Type B pancreatic cell (in vitro differentiated cells): ENCODE results near the gene KDM5B. TPM values are rescaled to one million over a fixed set of nuclear protein-coding genes. Genes with fewer than 3 reads are reported as not detected.

ENCODE experiments used
- DNase-seq: peaks from one replicate; pipeline ENCODE4 v3.0.0; 2021; ENCODE audit warnings: mixed read lengths; ENCODE audit not compliant: unreplicated experiment; ENCODE audit errors: extremely low spot score
- H3K27ac Mint-ChIP-seq: 2 replicates; pipeline ENCODE4 v1.8.0; 2021; ENCODE audit warnings: mild to moderate bottlenecking, mixed read lengths
- H3K27me3 Mint-ChIP-seq: 2 replicates; pipeline ENCODE4 v1.8.0; 2021; ENCODE audit warnings: mixed read lengths
- H3K36me3 Mint-ChIP-seq: 2 replicates; pipeline ENCODE4 v1.8.0; 2021; ENCODE audit warnings: mixed read lengths
- H3K4me1 Mint-ChIP-seq: one replicate; pipeline ENCODE4 v1.8.0; 2021; ENCODE audit warnings: mixed read lengths; ENCODE audit not compliant: unreplicated experiment
- H3K4me3 Mint-ChIP-seq: 2 replicates; pipeline ENCODE4 v1.8.0; 2021; ENCODE audit warnings: mild to moderate bottlenecking, mixed read lengths
- H3K9me3 Mint-ChIP-seq: 2 replicates; pipeline ENCODE4 v1.8.0; 2021; ENCODE audit warnings: mixed read lengths
- total RNA-seq: library from RNA; stranded (reverse); gene quantifications from 2 replicates; pipeline ENCODE4 v1.2.1, GENCODE V29; 2021; ENCODE audit warnings: low replicate concordance
- TF ChIP-seq, protein P1 (sequence below): fragments of 200-600 bp; sonication (generic); conservative IDR thresholded peaks from 2 replicates; pipeline ENCODE4 v1.5.0; 2021; ENCODE audit warnings: antibody characterized with exemption, mild to moderate bottlenecking

KDM5B gene
- total RNA-seq, 1 donor from 2014 or later = 165 TPM

- TF ChIP-seq, protein P1, sequence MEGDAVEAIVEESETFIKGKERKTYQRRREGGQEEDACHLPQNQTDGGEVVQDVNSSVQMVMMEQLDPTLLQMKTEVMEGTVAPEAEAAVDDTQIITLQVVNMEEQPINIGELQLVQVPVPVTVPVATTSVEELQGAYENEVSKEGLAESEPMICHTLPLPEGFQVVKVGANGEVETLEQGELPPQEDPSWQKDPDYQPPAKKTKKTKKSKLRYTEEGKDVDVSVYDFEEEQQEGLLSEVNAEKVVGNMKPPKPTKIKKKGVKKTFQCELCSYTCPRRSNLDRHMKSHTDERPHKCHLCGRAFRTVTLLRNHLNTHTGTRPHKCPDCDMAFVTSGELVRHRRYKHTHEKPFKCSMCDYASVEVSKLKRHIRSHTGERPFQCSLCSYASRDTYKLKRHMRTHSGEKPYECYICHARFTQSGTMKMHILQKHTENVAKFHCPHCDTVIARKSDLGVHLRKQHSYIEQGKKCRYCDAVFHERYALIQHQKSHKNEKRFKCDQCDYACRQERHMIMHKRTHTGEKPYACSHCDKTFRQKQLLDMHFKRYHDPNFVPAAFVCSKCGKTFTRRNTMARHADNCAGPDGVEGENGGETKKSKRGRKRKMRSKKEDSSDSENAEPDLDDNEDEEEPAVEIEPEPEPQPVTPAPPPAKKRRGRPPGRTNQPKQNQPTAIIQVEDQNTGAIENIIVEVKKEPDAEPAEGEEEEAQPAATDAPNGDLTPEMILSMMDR = no peak
- Mint-ChIP-seq H3K9me3 (no peaks in the 10 kb centered on the region), H3K27me3 (peaks cover 5% of the 10 kb centered on the region), H3K36me3 (no peaks in the 10 kb centered on the region), H3K4me3 (peak overlapping the region; percentile 93), H3K4me1 (peaks cover 34% of the 10 kb centered on the region), H3K27ac (peak overlapping the region; percentile 92)
- no peak for DNase-seq
Measured at GRCh38 chr1:202811296-202812175, 3.3 kb upstream of the KDM5B start.

DNA sequence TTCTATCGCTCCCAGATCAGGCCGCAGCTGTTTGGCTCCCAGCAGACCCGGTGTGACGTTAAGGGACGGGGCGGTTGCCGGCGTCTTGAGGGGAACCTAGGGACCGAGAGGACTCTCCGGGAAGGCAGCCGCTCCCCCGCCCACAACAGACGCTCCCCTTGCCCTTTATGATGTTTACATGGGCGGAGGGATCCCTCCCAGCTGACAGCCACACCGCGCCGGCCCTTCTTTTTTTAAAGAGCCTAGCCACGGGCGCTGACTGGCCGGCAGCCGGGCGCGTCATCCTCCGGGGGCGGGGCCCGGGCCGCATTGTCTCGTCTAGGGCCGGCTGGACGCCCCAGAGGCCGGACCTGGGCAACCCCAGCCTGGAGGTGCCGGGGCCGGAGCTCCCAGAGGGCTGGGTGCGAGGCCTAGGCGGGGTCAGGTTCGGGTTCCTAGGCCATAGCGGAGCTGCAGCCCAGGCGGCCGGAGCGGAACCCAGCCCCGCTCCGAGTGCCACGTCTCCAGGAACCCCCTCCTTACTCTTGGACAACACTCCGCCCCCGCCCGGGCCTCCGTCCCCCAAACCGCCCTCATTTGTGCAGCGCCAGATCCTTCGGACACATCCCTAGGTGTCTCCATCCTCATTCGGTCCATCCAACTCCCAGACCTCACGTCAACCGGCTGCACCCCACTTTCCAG is 2.5 kb upstream of the KDM5B start, which contains the start of gene PCAT6:
Gene PCAT6 (plus strand): TSS at position 340 of the 681 bp plus-strand sequence.
- Mint-ChIP-seq H3K4me3 (peak within 1 kb of the TSS; percentile 93), H3K4me1 (peaks cover 38% of the 10 kb centered on the region), H3K27ac (peak within 1 kb of the TSS; percentile 97), H3K9me3 (no peaks in the 10 kb centered on the region), H3K27me3 (peaks cover 5% of the 10 kb centered on the region), H3K36me3 (no peaks in the 10 kb centered on the region)
- peak; percentile 94 for DNase-seq
- TF ChIP-seq, protein P1 = no peak

DNA sequence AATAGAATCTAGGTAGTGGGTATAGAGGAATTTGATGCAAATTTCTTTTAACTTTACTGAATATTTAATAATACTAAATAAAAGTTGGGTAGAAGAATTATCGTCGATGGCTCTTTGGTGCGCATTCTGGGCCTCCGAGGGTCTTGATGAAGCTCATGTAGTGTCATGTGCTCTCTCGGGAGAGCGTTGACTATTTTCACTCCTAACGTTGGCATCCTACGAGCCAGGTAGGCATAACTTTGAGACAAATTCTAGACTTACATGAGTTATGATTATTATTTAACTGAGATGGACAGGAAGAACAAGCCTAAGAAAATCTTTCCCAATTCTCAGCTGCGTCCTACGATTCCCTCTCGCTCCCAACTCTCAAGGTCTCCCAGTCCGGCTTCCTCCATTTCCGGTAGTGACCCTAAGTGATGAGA is 2.0 kb upstream of the KDM5B start:
- H3K36me3 Mint-ChIP-seq = no peaks in the 10 kb centered on the region
- DNase-seq = no peak
- TF ChIP-seq, protein P1 = no peak
- peaks cover 44% of the 10 kb centered on the region for H3K4me1 Mint-ChIP-seq
- H3K4me3 Mint-ChIP-seq = peak overlapping the region; percentile 93
- H3K9me3 Mint-ChIP-seq = no peaks in the 10 kb centered on the region
- H3K27me3 Mint-ChIP-seq = peaks cover 5% of the 10 kb centered on the region
- peak overlapping the region; percentile 97 for H3K27ac Mint-ChIP-seq

GRCh38 chr1:202809597-202810159 is 1.5 kb upstream of the KDM5B start:
- no peak for DNase-seq
- TF ChIP-seq, protein P1 = no peak
- Mint-ChIP-seq H3K27me3 (peaks cover 5% of the 10 kb centered on the region), H3K4me1 (peaks cover 47% of the 10 kb centered on the region), H3K9me3 (no peaks in the 10 kb centered on the region), H3K4me3 (peak overlapping the region; percentile 93), H3K36me3 (no peaks in the 10 kb centered on the region), H3K27ac (peak overlapping the region; percentile 97)

DNA sequence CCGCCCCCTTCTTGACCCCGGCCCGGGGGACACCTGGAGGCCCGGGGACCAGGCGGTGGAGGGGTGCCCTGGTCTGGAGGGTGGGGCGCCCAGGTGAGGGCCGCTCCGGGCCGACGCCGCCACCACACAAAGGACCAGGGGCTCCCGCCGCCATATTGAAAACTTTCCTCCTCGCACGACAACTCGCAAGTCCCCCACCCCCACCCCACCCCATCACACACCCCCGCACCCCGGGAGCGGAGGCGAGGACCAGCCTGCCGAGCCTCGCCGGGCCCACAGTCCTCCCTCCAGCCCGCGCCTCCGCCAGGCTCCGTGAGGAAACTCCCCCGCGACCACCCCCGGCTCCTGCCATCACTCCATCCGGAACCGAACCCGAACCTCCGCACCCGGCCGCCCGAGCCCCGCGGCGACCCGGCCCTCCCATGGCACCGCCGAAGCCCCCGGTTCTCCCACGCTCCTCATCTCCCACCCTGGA is 733 bp downstream of the KDM5B start:
- H3K36me3 Mint-ChIP-seq = no peaks in the 10 kb centered on the region
- peaks cover 55% of the 10 kb centered on the region for H3K4me1 Mint-ChIP-seq
- peaks cover 5% of the 10 kb centered on the region for H3K27me3 Mint-ChIP-seq
- peak; percentile 74 for DNase-seq
- TF ChIP-seq, protein P1 = no peak
- no peaks in the 10 kb centered on the region for H3K9me3 Mint-ChIP-seq
- peak overlapping the region; percentile 88 for H3K4me3 Mint-ChIP-seq
- H3K27ac Mint-ChIP-seq = peak overlapping the region; percentile 87
